Sigmoid colon (tissue), 7 donors: Measurements from ENCODE around the gene SLC25A44. TPM values are rescaled to one million over a fixed set of nuclear protein-coding genes. Genes with fewer than 3 reads are reported as not detected.
A peak's percentile ranks its signal among the peaks of the same experiment; 100 is the strongest.

ENCODE experiments used
- DNase-seq: peaks from one replicate; pipeline ENCODE4 v3.0.0-alpha.2; 2019
- H3K27ac ChIP-seq, 4 donors: fragments of 200-600 bp; sonication (generic); one replicate each; pipeline ENCODE4 v1.5.1; 2016 to 2019; ENCODE audit warnings: mild to moderate bottlenecking in 1 of 4
- H3K27me3 ChIP-seq, 3 donors: fragments of 200-600 bp; sonication (generic); one replicate each; pipeline ENCODE4 v1.5.1; 2019; ENCODE audit warnings: mild to moderate bottlenecking in 1 of 3
- H3K36me3 ChIP-seq, 4 donors: fragments of 200-600 bp; sonication (generic); one replicate each; pipeline ENCODE4 v1.5.1; 2016 to 2019
- H3K4me1 ChIP-seq, 4 donors: fragments of 200-600 bp; sonication (generic); one replicate each; pipeline ENCODE4 v1.5.1; 2017 to 2019
- H3K4me3 ChIP-seq, 4 donors: fragments of 200-600 bp; sonication (generic); one replicate each; pipeline ENCODE4 v1.5.1; 2017 to 2019; ENCODE audit warnings: mild to moderate bottlenecking in 2 of 4, moderate library complexity in 1 of 4
- H3K9me3 ChIP-seq, 4 donors: fragments of 200-600 bp in 3 of 4; sonication (generic) in 3 of 4; one replicate each; pipeline versions ENCODE4 v1.5.1 to v1.6.1; 2013 to 2019
- EP300 ChIP-seq, 4 donors: sonication (generic); formaldehyde crosslinking; IDR thresholded peaks; one replicate each; pipeline ENCODE4 v1.6.1; 2017; ENCODE audit warnings: antibody characterized with exemption in 4 of 4
- POLR2A ChIP-seq, 2 donors: fragments of 450-650 bp; IDR thresholded peaks; one replicate each; pipeline ENCODE4 v1.6.1; 2016; ENCODE audit warnings: antibody characterized with exemption in 2 of 2, mild to moderate bottlenecking in 2 of 2, moderate library complexity in 2 of 2
- POLR2AphosphoS5 ChIP-seq, 4 donors: sonication (generic); formaldehyde crosslinking; IDR thresholded peaks; one replicate each; pipeline ENCODE4 v1.6.1; 2017; ENCODE audit warnings: antibody characterized with exemption in 4 of 4
- WGBS, 2 donors: extraction: QIAGEN DNeasy Blood & Tissue Kit; methylation state at CpG; one replicate each; pipeline ENCODE4 v1.1.7; 2013; 5-methylcytosine and 5-hydroxymethylcytosine counted together
- intact Hi-C: fragments of 100-400 bp; cut with DNase I; formaldehyde crosslinking; loops from one replicate; pipeline ENCODE4 v1.15.1; 2023
- polyA plus RNA-seq, 3 donors: library from polyadenylated mRNA; stranded (reverse); fragments of 200-250 nt; gene quantifications; one replicate each; pipeline ENCODE4 v1.2.3, GENCODE V29; 2013
- total RNA-seq, 4 donors: library from RNA; depleted of rRNA; stranded (reverse); fragments of >200 nt; gene quantifications; one replicate each; pipeline ENCODE4 v1.1.0, GENCODE V29; 2016
- TF ChIP-seq, protein P1 (sequence below), 4 experiments: fragments of 450-650 bp in 3 of 4; fragments of 200-600 bp in 1 of 4; IDR thresholded peaks; one replicate each; pipeline ENCODE4 v1.5.1; 2016 to 2019; ENCODE audit warnings: antibody characterized with exemption in 4 of 4, mild to moderate bottlenecking in 3 of 4, moderate library complexity in 2 of 4
- donor health status: healthy with polysubstance abuse.
- donor health status: Bipolar disorder and iron deficiency.
- donor health status: healthy.

The SLC25A44 gene
- total and polyA plus RNA-seq, 7 donors: 7.8 to 15.3 (median 10.0) TPM

DNA sequence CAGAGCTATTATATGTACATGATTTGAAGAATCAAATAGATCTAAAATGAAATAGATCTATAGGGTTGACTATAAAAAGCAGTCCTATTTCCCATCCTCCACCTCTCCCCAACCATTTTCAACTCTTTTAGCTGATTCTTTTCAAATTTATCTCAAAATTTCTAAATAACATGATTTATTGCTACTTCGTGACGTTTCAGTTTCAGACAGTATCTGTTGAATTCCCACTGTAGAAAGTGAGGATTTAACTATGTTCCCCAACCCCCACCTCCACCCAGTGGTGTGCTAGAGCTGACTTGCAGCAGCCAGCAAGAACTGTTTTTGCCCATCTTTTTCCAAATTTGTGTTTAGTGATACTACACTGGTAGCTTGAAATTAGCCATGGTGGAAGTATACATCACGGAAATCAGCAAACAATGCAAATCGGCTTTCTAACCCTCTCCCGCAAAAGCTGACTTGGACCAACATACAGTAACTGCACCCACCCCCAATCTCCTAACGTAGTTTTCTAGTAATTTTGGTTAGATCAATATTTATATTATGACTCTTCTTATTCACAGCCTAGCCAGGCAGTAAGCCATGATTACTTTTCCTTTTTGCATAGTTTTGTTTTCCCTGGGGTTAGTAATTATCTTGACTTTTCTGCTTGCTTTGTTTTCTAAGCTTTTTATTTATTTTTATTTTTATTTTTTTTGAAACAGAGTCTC is 29.6 kb upstream of the SLC25A44 start:
- Histone ChIP-seq H3K9me3 (no peaks in the 10 kb centered on the region), H3K27ac (no peak overlapping the region), H3K4me1 (peaks cover 0 to 17% (median 10%) of the 10 kb centered on the region in 4 donors), H3K27me3 (no peaks in the 10 kb centered on the region), H3K36me3 (no peaks in the 10 kb centered on the region), H3K4me3 (no peak overlapping the region)
- no peak for TF ChIP-seq POLR2A (IDR thresholded peaks at IDR 0.05)
- TF ChIP-seq, protein P1, sequence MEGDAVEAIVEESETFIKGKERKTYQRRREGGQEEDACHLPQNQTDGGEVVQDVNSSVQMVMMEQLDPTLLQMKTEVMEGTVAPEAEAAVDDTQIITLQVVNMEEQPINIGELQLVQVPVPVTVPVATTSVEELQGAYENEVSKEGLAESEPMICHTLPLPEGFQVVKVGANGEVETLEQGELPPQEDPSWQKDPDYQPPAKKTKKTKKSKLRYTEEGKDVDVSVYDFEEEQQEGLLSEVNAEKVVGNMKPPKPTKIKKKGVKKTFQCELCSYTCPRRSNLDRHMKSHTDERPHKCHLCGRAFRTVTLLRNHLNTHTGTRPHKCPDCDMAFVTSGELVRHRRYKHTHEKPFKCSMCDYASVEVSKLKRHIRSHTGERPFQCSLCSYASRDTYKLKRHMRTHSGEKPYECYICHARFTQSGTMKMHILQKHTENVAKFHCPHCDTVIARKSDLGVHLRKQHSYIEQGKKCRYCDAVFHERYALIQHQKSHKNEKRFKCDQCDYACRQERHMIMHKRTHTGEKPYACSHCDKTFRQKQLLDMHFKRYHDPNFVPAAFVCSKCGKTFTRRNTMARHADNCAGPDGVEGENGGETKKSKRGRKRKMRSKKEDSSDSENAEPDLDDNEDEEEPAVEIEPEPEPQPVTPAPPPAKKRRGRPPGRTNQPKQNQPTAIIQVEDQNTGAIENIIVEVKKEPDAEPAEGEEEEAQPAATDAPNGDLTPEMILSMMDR (IDR thresholded peaks at IDR 0.05): no peak
- no peak for TF ChIP-seq POLR2AphosphoS5 (IDR thresholded peaks at IDR 0.05)
- TF ChIP-seq EP300 (IDR thresholded peaks at IDR 0.05): no peak
- no peak for DNase-seq
- 78 to 81% methylated on average over 6 of the region's 6 CpGs for WGBS, 2 donors
- intact Hi-C loops: loop anchor here (5.0 kb wide), 1 partner anchor 48 kb away; the partner anchor contains the start of gene PMF1

DNA sequence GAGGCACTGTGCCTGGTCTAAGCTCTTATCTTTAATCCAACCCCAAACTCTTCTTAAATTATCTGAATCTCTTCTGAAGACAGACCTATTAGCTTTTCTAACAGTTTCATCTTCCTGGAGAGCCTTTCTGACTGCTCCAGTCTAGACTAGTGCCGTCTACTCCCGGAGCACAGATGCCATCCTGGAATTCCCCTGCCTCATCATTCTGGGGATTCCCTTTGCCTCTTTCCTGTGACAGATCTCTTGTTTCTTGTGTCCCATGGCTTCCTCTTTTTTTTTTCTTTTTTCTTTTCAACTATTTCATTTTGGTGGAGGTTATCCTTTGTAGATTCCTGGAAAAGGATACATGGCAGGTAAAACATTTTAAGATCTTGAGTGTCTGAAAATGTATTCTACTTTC is 28.8 kb upstream of the SLC25A44 start:
- Histone ChIP-seq H3K27ac (no peak overlapping the region), H3K27me3 (no peaks in the 10 kb centered on the region), H3K36me3 (no peaks in the 10 kb centered on the region), H3K4me1 (peaks cover 0 to 17% (median 10%) of the 10 kb centered on the region in 4 donors), H3K4me3 (no peak overlapping the region), H3K9me3 (no peaks in the 10 kb centered on the region)
- intact Hi-C loops: no loop called here
- no peak for TF ChIP-seq POLR2AphosphoS5 (IDR thresholded peaks at IDR 0.05)
- TF ChIP-seq POLR2A (IDR thresholded peaks at IDR 0.05): no peak
- TF ChIP-seq EP300 (IDR thresholded peaks at IDR 0.05): no peak
- TF ChIP-seq, protein P1 (IDR thresholded peaks at IDR 0.05): no peak
- no peak for DNase-seq
- WGBS, 2 donors: 73 to 76% methylated on average over 2 of the region's 2 CpGs

DNA sequence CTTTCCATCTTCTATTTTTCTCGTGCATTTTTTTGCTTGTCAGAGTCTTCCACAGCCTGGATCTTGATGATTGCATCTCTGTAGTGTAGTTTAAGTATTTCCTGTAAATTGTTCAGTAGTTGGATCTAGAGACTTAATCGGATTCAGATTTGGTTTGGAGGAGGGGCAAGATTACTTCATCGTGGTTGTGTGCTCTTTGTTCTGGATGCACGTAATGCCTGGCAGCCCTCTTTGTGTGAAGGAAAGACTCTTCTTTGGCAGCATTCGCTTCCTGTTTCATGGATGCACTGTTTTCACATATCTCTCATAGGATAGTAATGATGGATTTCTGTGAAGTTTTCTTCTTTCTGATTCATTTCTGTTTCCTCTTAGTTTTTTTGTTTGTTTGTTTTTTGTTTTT is 26.4 kb upstream of the SLC25A44 start:
- intact Hi-C loops: no loop called here
- Histone ChIP-seq H3K36me3 (no peaks in the 10 kb centered on the region), H3K27ac (no peak overlapping the region), H3K4me3 (no peak overlapping the region), H3K27me3 (no peaks in the 10 kb centered on the region), H3K4me1 (no peaks in the 10 kb centered on the region), H3K9me3 (no peaks in the 10 kb centered on the region)
- WGBS, 2 donors: 83 to 87% methylated on average over 5 of the region's 5 CpGs
- no peak for DNase-seq
- TF ChIP-seq, protein P1 (IDR thresholded peaks at IDR 0.05): no peak
- no peak for TF ChIP-seq POLR2AphosphoS5 (IDR thresholded peaks at IDR 0.05)
- TF ChIP-seq POLR2A (IDR thresholded peaks at IDR 0.05): no peak
- no peak for TF ChIP-seq EP300 (IDR thresholded peaks at IDR 0.05)

DNA sequence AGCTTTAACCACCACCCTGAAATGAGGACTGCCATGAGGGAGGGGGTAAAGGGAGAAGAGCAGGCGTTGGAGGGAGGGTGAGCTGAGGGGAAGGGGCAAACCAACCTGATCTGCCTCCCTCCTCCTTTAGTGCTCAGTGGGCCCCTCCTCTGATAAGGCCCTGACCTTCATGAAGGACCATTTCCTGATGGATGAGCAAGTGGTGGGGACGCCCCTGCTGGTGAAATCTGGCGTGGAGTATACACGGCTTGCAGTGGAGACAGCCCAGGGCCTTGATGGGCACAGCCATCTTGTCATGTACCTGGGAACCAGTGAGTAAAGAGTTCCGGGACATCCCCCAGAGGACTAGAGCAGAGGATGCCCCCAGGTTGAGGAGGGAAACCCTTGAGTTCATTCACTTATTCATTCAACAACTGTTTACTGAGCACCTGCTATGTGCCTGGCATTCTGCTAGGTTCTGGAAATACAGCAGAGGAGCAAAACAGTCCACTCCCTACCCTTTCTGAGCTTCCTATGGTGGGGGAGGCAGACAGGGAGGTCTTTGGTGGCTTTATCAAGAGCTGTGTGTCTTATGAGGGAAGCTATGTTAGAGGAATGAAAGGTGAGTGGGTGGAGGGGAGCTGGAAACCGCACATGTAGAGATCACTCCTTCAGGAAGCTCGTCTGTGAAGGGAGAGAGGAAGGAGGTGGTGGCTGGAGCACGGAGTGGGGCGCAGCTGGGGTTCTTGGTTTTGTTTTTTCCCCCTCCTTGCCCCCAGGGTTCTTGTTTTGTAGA is 21.0 kb upstream of the SLC25A44 start:
- Histone ChIP-seq H3K4me1 (no peaks in the 10 kb centered on the region), H3K4me3 (no peak overlapping the region), H3K27ac (no peak overlapping the region), H3K27me3 (no peaks in the 10 kb centered on the region), H3K9me3 (no peaks in the 10 kb centered on the region), H3K36me3 (no peaks in the 10 kb centered on the region)
- WGBS, 2 donors: 81 to 88% methylated on average over 9 of the region's 9 CpGs
- TF ChIP-seq POLR2A (IDR thresholded peaks at IDR 0.05): no peak
- TF ChIP-seq, protein P1 (IDR thresholded peaks at IDR 0.05): no peak
- no peak for TF ChIP-seq POLR2AphosphoS5 (IDR thresholded peaks at IDR 0.05)
- TF ChIP-seq EP300 (IDR thresholded peaks at IDR 0.05): no peak
- DNase-seq: peak; percentile 46
- intact Hi-C loops: no loop called here
